H9 (cell line): ENCODE measurements around the gene KDM3A. TPM values are rescaled to one million over a fixed set of nuclear protein-coding genes. Genes with fewer than 3 reads are reported as not detected.

Experiments used
- DNase-seq: peaks from one replicate; pipeline ENCODE4 v3.0.0-alpha.2; 2017
- H2AFZ ChIP-seq: one replicate; pipeline ENCODE4 v1.6.1; 2013; ENCODE audit warnings: mild to moderate bottlenecking, low read length, control low read depth, moderate library complexity
- H2AK5ac ChIP-seq: 2 replicates; pipeline ENCODE4 v1.6.1; 2013; ENCODE audit warnings: low read length, control low read depth, mixed read lengths; ENCODE audit not compliant: insufficient read length
- H2BK120ac ChIP-seq: one replicate; pipeline ENCODE4 v1.6.1; 2013; ENCODE audit warnings: low read depth, mild to moderate bottlenecking, low read length, control low read depth, inconsistent platforms; ENCODE audit not compliant: poor library complexity, severe bottlenecking
- H2BK12ac ChIP-seq: 2 replicates; pipeline ENCODE4 v1.6.1; 2013; ENCODE audit warnings: low read length, control low read depth, mixed read lengths, low read depth; ENCODE audit not compliant: insufficient read length
- H2BK15ac ChIP-seq: 2 replicates; pipeline ENCODE4 v1.6.1; 2013; ENCODE audit warnings: low read depth, low read length, control low read depth
- H2BK20ac ChIP-seq: one replicate; pipeline ENCODE4 v1.6.1; 2013; ENCODE audit warnings: low read depth, mild to moderate bottlenecking, low read length, control low read depth, inconsistent platforms; ENCODE audit not compliant: poor library complexity, severe bottlenecking
- H2BK5ac ChIP-seq: 2 replicates; pipeline ENCODE4 v1.6.1; 2013; ENCODE audit warnings: low read length, control low read depth, mixed read lengths; ENCODE audit not compliant: insufficient read length
- H3K14ac ChIP-seq: 2 replicates; pipeline ENCODE4 v1.6.1; 2013; ENCODE audit warnings: low read length, control low read depth; ENCODE audit not compliant: insufficient read depth
- H3K18ac ChIP-seq: 2 replicates; pipeline ENCODE4 v1.6.1; 2013; ENCODE audit warnings: low read depth, mild to moderate bottlenecking, mixed read lengths, low read length, control low read depth; ENCODE audit not compliant: insufficient read length
- H3K23ac ChIP-seq: 2 replicates; pipeline ENCODE4 v1.6.1; 2013; ENCODE audit warnings: low read length, control low read depth, mixed read lengths, low read depth; ENCODE audit not compliant: insufficient read length
- H3K23me2 ChIP-seq: 2 replicates; pipeline ENCODE4 v1.6.1; 2013; ENCODE audit warnings: low read depth, mild to moderate bottlenecking, mixed read lengths, low read length, control low read depth; ENCODE audit not compliant: insufficient read length, poor library complexity, severe bottlenecking
- H3K27ac ChIP-seq: 2 replicates; pipeline ENCODE4 v1.5.1; 2013; ENCODE audit warnings: low read length, control low read depth, mixed read lengths, low read depth; ENCODE audit not compliant: insufficient read length
- H3K27me3 ChIP-seq: 2 replicates; pipeline ENCODE4 v1.6.1; 2013; ENCODE audit warnings: low read length, control low read depth, inconsistent platforms; ENCODE audit not compliant: insufficient read depth
- H3K4ac ChIP-seq: 2 replicates; pipeline ENCODE4 v1.6.1; 2013; ENCODE audit warnings: low read depth, mild to moderate bottlenecking, control low read depth, inconsistent platforms, low read length, moderate library complexity
- H3K4me1 ChIP-seq: 2 replicates; pipeline ENCODE4 v1.6.1; 2013; ENCODE audit warnings: low read length, control low read depth, inconsistent platforms; ENCODE audit not compliant: insufficient read depth
- H3K4me2 ChIP-seq: 2 replicates; pipeline ENCODE4 v1.6.1; 2013; ENCODE audit warnings: low read length, control low read depth, mixed read lengths; ENCODE audit not compliant: insufficient read length, insufficient read depth
- H3K56ac ChIP-seq: 2 replicates; pipeline ENCODE4 v1.6.1; 2013; ENCODE audit warnings: low read depth, mild to moderate bottlenecking, mixed read lengths, low read length, control low read depth; ENCODE audit not compliant: insufficient read length
- H3K79me1 ChIP-seq: 2 replicates; pipeline ENCODE4 v1.6.1; 2013; ENCODE audit warnings: low read depth, mild to moderate bottlenecking, moderate library complexity, low read length, control low read depth, inconsistent platforms; ENCODE audit not compliant: insufficient read depth, poor library complexity, severe bottlenecking
- H3K79me2 ChIP-seq: 2 replicates; pipeline ENCODE4 v1.6.1; 2013; ENCODE audit warnings: low read length, control low read depth, inconsistent platforms; ENCODE audit not compliant: insufficient read depth
- H3K9ac ChIP-seq: 2 replicates; pipeline ENCODE4 v1.6.1; 2013; ENCODE audit warnings: low read length, control low read depth, mixed read lengths; ENCODE audit not compliant: insufficient read length; ENCODE audit errors: extremely low read depth
- H3K9me3 ChIP-seq: one replicate; pipeline ENCODE4 v1.6.1; 2013; ENCODE audit warnings: low read depth, low read length, inconsistent platforms; ENCODE audit not compliant: control insufficient read depth
- H3T11ph ChIP-seq: one replicate; pipeline ENCODE4 v1.6.1; 2013; ENCODE audit warnings: mild to moderate bottlenecking, low read length, control low read depth, inconsistent platforms
- H4K20me1 ChIP-seq: one replicate; pipeline ENCODE4 v1.6.1; 2013; ENCODE audit not compliant: control insufficient read depth, insufficient read length, insufficient read depth
- H4K5ac ChIP-seq: 2 replicates; pipeline ENCODE4 v1.6.1; 2013; ENCODE audit warnings: low read depth, mild to moderate bottlenecking, mixed read lengths, low read length, control low read depth; ENCODE audit not compliant: insufficient read length
- H4K8ac ChIP-seq: replicated peaks from 2 replicates; pipeline ENCODE4 v1.6.1; 2013; ENCODE audit warnings: low read length, control low read depth, mixed read lengths, low read depth; ENCODE audit not compliant: insufficient read length
- H4K91ac ChIP-seq: 2 replicates; pipeline ENCODE4 v1.6.1; 2013; ENCODE audit warnings: low read depth, mild to moderate bottlenecking, moderate library complexity, mixed read lengths, low read length, control low read depth; ENCODE audit not compliant: insufficient read length
- H3K27ac Mint-ChIP-seq, 3 experiments: 2 replicates in 2 of 3; 3 replicates in 1 of 3; pipeline ENCODE4 v1.8.0; 2020 to 2021; ENCODE audit warnings: mixed read lengths in 3 of 3, mild to moderate bottlenecking in 1 of 3, moderate library complexity in 1 of 3
- H3K27me3 Mint-ChIP-seq: 2 replicates; pipeline ENCODE4 v1.8.0; 2021; ENCODE audit warnings: low read depth, mild to moderate bottlenecking, moderate library complexity, mixed read lengths
- H3K36me3 Mint-ChIP-seq, 3 experiments: 2 replicates in 2 of 3; 3 replicates in 1 of 3; pipeline ENCODE4 v1.8.0; 2020 to 2021; ENCODE audit warnings: low read depth in 3 of 3, mixed read lengths in 3 of 3; ENCODE audit not compliant: insufficient read depth in 1 of 3
- H3K4me1 Mint-ChIP-seq, 2 experiments: 2 replicates each; pipeline ENCODE4 v1.8.0; 2020; ENCODE audit warnings: mixed read lengths in 2 of 2
- H3K4me3 Mint-ChIP-seq, 2 experiments: 2 replicates in 1 of 2; 3 replicates in 1 of 2; pipeline ENCODE4 v1.8.0; 2020 to 2021; ENCODE audit warnings: mild to moderate bottlenecking in 2 of 2, mixed read lengths in 2 of 2, moderate library complexity in 1 of 2
- H3K9me3 Mint-ChIP-seq, 2 experiments: 2 replicates in 1 of 2; 3 replicates in 1 of 2; pipeline ENCODE4 v1.8.0; 2020; ENCODE audit warnings: mild to moderate bottlenecking in 2 of 2, mixed read lengths in 2 of 2, moderate library complexity in 1 of 2
- WGBS: extraction: QIAGEN DNeasy Blood & Tissue Kit; methylation state at CpG from one replicate; pipeline ENCODE4 v1.1.7; 2013; ENCODE audit warnings: missing lambda C conversion rate, low lambda C conversion rate, mixed read lengths; ENCODE audit not compliant: insufficient read length; ENCODE audit errors: extremely low coverage; 5-methylcytosine and 5-hydroxymethylcytosine counted together
- total RNA-seq: library from RNA; stranded (reverse); gene quantifications from 2 replicates; pipeline ENCODE4 v1.2.1, GENCODE V29; 2021
- TF ChIP-seq, protein P1 (sequence below): fragments of 200-600 bp; sonication (generic); conservative IDR thresholded peaks from 3 replicates; pipeline ENCODE4 v1.8.0; 2021; ENCODE audit warnings: antibody characterized with exemption, mild to moderate bottlenecking

KDM3A gene
- total RNA-seq, 1 experiment from 2014 or later = 28.1 TPM

DNA sequence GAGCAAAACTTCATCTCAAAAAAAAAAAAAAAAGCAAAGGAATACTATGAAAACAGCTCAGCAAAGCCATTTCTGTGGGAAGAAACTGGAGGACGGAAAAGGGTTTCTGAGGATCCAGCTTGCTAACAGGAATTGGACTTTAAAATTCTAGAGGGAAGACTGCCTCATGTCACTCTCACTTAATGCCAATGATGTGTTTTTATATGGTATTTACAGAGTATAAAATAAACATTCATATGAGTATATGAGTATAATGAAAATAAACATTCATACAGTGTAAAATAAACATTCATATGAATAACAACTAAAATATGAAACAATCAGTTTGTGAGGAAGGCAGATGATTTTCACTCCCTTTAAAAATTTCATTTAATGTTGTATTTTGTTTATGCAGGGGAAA lies 78.2 kb downstream of the KDM3A start:
- no peak overlapping the region for H2BK15ac ChIP-seq
- H2AK5ac ChIP-seq = no peak overlapping the region
- no peak overlapping the region for H3K23ac ChIP-seq
- H3K18ac ChIP-seq = no peak overlapping the region
- H3K79me1 ChIP-seq = no peaks in the 10 kb centered on the region
- H3K79me2 ChIP-seq = no peaks in the 10 kb centered on the region
- H4K20me1 ChIP-seq = no peaks in the 10 kb centered on the region
- H2BK20ac ChIP-seq = no peak overlapping the region
- H3K56ac ChIP-seq = no peak overlapping the region
- no peaks in the 10 kb centered on the region for H3K9me3 ChIP-seq
- H3K27ac ChIP-seq = no peak overlapping the region
- H4K91ac ChIP-seq = no peak overlapping the region
- H4K8ac ChIP-seq = no peak overlapping the region
- H2AFZ ChIP-seq = no peak overlapping the region
- no peak overlapping the region for H3K4me2 ChIP-seq
- no peak overlapping the region for H3K9ac ChIP-seq
- H3T11ph ChIP-seq = no peak overlapping the region
- H3K4me1 Mint-ChIP-seq = no peaks in the 10 kb centered on the region
- DNase-seq = no peak
- H3K9me3 Mint-ChIP-seq = peaks cover 0 to 9% of the 10 kb centered on the region in 2 experiments; a peak in 4 of 5 replicates
- H3K23me2 ChIP-seq = no peaks in the 10 kb centered on the region
- no peaks in the 10 kb centered on the region for H3K27me3 Mint-ChIP-seq
- no CpG with 5 or more reads among the region's 1 CpG for WGBS
- H4K5ac ChIP-seq = no peak overlapping the region
- no peaks in the 10 kb centered on the region for H3K27me3 ChIP-seq
- H3K27ac Mint-ChIP-seq = no peak overlapping the region
- no peak overlapping the region for H3K14ac ChIP-seq
- H3K4ac ChIP-seq = no peak overlapping the region
- H2BK12ac ChIP-seq = no peak overlapping the region
- no peak overlapping the region for H2BK120ac ChIP-seq
- H3K4me1 ChIP-seq = no peaks in the 10 kb centered on the region
- TF ChIP-seq, protein P1, sequence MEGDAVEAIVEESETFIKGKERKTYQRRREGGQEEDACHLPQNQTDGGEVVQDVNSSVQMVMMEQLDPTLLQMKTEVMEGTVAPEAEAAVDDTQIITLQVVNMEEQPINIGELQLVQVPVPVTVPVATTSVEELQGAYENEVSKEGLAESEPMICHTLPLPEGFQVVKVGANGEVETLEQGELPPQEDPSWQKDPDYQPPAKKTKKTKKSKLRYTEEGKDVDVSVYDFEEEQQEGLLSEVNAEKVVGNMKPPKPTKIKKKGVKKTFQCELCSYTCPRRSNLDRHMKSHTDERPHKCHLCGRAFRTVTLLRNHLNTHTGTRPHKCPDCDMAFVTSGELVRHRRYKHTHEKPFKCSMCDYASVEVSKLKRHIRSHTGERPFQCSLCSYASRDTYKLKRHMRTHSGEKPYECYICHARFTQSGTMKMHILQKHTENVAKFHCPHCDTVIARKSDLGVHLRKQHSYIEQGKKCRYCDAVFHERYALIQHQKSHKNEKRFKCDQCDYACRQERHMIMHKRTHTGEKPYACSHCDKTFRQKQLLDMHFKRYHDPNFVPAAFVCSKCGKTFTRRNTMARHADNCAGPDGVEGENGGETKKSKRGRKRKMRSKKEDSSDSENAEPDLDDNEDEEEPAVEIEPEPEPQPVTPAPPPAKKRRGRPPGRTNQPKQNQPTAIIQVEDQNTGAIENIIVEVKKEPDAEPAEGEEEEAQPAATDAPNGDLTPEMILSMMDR = no peak
- peaks cover 3 to 7% (median 5%) of the 10 kb centered on the region in 3 experiments; a peak in 6 of 7 replicates for H3K36me3 Mint-ChIP-seq
- no peak overlapping the region for H2BK5ac ChIP-seq
- no peak overlapping the region for H3K4me3 Mint-ChIP-seq
